GM12891 (cell line): ENCODE results near the gene SETD1B.

Experiments
- DNase-seq: peaks from one replicate; pipeline ENCODE4 v3.0.0; 2011; ENCODE audit warnings: low spot score; ENCODE audit not compliant: insufficient read length
- FAIRE-seq: peaks from 2 replicates; lab custom pipeline; 2011; peaks lifted over from hg19 to GRCh38; lab: Jason Lieb, UNC
- PAX5 ChIP-seq: IDR thresholded peaks from 2 replicates; pipeline ENCODE4 v1.6.1; 2011; ENCODE audit warnings: low read length, moderate library complexity, mild to moderate bottlenecking; ENCODE audit not compliant: insufficient read depth, severe bottlenecking
- POLR2A ChIP-seq: IDR thresholded peaks from 2 replicates; pipeline ENCODE4 v1.6.1; 2011; ENCODE audit warnings: low read depth, low read length, control low read depth
- POLR2AphosphoS5 ChIP-seq: IDR thresholded peaks from 2 replicates; pipeline ENCODE4 v1.6.1; 2011; ENCODE audit warnings: low read depth, low read length, control low read depth
- POU2F2 ChIP-seq: IDR thresholded peaks from 2 replicates; pipeline ENCODE4 v1.6.1; 2011; ENCODE audit warnings: low read depth, mild to moderate bottlenecking, control low read depth, low read length, moderate library complexity
- SPI1 ChIP-seq: IDR thresholded peaks from 2 replicates; pipeline ENCODE4 v1.6.1; 2011; ENCODE audit warnings: low read depth, low read length, control low read depth
- TAF1 ChIP-seq: IDR thresholded peaks from 2 replicates; pipeline ENCODE4 v1.6.1; 2011; ENCODE audit warnings: low read depth, low read length, control low read depth

Gene SETD1B

DNA sequence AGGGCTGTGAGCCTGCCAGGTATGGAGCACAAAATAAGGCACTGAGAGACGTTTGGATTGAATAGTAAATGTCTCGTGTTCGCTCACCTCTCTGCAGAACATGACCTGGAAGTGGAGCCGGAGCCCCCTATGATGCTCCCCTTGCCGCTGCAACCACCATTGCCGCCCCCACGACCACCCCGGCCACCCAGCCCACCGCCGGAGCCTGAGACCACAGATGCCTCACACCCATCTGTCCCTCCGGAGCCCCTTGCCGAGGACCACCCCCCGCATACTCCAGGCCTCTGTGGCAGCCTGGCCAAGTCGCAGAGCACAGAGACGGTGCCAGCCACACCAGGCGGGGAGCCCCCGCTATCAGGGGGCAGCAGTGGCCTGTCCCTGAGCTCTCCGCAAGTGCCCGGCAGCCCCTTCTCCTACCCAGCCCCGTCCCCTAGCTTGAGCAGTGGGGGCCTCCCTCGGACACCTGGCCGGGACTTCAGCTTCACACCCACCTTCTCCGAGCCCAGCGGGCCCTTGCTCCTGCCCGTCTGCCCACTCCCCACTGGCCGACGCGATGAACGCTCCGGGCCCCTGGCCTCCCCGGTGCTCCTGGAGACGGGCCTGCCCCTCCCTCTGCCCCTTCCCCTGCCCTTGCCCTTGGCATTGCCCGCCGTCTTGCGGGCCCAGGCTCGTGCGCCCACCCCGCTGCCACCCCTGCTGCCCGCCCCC lies 18.7 kb downstream of the SETD1B start:
- FAIRE-seq (no peak), DNase-seq (no peak)
- TF ChIP-seq POLR2AphosphoS5 (no peak), TAF1 (no peak), POU2F2 (no peak), SPI1 (no peak)

DNA sequence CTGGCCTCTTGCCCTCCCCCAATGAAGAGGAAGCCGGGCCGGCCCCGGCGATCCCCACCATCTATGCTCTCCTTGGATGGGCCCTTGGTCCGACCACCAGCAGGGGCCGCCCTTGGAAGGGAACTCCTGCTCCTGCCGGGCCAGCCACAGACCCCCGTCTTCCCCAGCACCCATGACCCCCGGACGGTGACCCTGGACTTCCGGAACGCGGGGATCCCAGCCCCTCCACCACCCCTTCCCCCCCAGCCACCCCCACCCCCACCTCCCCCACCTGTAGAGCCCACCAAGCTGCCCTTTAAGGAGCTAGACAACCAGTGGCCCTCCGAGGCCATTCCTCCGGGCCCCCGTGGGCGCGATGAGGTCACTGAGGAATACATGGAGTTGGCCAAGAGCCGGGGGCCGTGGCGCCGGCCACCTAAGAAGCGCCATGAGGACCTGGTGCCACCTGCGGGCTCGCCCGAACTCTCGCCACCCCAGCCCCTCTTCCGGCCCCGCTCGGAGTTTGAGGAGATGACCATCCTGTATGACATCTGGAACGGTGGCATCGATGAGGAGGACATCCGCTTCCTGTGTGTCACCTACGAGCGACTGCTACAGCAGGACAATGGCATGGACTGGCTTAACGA lies 19.4 kb downstream of the SETD1B start:
- DNase-seq = no peak
- no peak for FAIRE-seq
- no peak for TF ChIP-seq POLR2A
- no peak for TF ChIP-seq POLR2AphosphoS5
- TF ChIP-seq POU2F2 = no peak
- TF ChIP-seq TAF1 = no peak
- no peak for TF ChIP-seq SPI1
- TF ChIP-seq PAX5 = no peak

DNA sequence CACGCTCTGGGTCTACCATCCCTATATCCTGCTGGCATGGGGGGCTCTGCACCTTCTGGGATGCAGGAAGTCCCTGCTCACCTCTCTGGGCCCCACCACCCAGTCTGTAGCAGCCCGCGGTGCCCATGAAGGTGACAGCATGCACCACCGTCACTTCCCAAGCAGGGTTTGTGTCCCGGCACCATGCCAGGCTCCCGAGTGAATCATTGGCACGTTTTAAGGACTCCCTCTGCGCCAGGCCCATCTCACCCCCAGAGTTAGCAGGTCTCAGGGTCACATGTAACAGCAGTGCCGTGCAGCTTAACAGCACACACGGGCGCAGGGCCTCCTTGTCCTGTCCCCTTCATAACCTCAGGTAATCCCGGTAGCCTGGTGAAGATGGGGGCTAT lies 19.9 kb downstream of the SETD1B start:
- peak; percentile 75 for FAIRE-seq
- TF ChIP-seq POLR2AphosphoS5 (no peak), PAX5 (no peak), POU2F2 (no peak), TAF1 (no peak), SPI1 (no peak), POLR2A (no peak)
- DNase-seq = no peak

DNA sequence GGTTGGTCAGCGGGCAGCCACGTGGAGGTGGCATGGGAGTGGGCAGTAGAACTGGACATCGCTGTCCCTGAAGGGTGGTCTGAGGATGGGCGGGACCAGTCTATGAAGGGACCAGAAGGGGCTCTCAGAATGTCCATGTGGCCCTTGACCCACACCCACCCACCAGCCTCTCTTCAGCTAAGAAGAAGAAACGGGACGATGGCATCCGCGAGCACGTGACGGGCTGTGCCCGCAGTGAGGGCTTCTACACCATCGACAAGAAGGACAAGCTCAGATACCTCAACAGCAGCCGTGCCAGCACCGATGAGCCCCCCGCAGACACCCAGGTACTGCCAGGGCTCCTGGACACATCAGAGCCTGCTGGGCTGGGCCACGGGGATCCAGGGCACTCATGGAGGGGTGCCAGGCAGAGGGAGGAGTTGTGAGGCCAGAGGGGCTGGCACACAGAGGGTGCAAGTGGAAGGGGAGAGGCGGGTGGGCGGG lies 21.3 kb downstream of the SETD1B start:
- no peak for TF ChIP-seq SPI1
- TF ChIP-seq POU2F2 = no peak
- no peak for TF ChIP-seq PAX5
- no peak for TF ChIP-seq POLR2AphosphoS5
- no peak for TF ChIP-seq POLR2A
- no peak for TF ChIP-seq TAF1
- FAIRE-seq (no peak), DNase-seq (no peak)

DNA sequence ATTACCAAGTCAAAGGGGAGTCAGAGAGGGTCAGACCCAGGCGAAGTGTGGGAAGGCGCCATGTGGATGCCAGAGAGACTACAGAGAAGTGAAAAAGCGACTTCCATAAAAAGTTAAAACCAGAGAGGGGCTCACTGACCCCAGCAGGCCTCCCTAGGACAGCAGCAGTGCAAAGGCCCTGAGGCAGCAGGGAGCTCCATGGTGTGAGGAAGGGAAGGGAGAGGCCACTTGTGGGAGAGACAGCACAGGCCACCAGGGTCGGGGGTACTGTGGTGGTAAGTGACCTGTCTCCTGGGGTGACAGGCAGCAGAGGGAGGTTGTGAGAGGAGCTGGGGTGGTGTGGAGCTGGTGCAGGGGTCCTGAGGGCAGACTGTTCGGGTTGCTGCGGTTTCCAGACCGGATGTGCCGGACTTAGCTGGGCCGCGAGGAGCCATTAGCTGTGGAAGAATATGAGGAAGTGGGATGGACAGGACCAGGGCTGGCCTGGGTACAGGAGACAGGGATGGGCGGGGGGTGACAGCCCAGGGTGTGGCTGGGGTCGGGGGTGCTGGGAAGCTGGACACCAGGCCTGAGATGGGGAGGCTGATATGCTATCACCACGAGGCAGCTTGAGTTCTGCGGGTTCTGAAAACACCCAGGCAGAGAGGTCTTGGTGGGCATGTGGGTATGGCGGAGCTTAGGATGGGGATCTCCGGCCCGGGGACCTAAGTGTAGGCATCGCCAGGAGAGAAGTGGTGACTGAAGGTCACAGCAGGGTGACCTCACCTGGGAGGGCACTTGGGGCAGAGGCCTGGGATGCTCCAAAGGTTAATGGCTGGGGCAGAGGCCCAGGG lies 22.7 kb downstream of the SETD1B start:
- DNase-seq = no peak
- FAIRE-seq = no peak

DNA sequence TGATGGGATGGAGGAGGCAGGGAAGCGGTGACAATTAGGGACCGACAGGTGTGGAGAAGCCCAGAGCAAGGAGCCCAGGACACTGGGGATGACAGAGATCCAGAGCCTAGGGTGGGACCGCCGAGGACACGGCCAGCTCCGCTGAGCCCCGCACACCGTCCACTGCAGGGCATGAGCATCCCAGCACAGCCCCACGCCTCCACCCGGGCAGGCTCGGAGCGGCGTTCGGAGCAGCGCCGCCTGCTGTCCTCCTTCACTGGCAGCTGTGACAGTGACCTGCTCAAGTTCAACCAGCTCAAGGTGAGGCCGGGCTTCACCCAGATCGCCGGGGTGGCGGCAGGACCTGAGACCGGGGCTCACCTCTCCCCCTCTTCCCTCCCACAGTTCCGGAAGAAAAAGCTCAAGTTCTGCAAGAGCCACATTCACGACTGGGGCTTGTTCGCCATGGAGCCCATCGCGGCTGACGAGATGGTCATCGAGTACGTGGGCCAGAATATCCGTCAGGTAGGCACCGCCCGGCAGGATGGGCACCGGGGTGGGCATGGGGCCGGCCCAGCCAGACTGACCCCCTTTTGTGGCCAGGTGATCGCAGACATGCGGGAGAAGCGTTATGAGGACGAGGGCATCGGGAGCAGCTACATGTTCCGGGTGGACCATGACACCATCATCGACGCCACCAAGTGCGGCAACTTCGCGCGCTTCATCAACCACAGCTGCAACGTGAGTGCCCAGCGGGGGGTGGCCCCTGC lies 23.7 kb downstream of the SETD1B start:
- TF ChIP-seq POLR2A (no peak), PAX5 (no peak), POLR2AphosphoS5 (no peak), POU2F2 (no peak), TAF1 (no peak), SPI1 (no peak)
- no peak for DNase-seq
- no peak for FAIRE-seq

More for the DNA sequence above, 22.7 kb downstream of the SETD1B start:
- TF ChIP-seq TAF1 (no peak), POLR2A (no peak), PAX5 (no peak), SPI1 (no peak), POLR2AphosphoS5 (no peak), POU2F2 (no peak)

DNA sequence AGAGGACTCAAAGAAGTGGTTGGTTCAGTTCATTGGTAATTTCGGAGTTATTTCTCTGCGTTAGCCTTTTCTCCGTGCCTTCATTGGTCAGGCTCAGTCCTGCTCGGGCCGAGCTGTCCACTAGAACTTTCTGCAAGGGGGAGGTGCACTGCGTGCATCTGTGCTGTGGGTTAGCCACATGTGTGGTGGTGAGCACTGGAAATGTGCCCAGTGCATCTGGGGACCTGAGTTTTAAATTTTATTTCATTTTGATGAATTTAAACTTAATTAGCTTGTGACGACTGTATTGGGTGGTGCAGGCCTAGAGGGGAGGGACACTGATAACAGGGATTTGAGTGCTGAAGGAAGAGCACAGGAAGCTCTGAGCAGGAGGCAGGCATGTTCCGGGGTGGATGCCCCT lies 24.5 kb downstream of the SETD1B start:
- no peak for FAIRE-seq
- TF ChIP-seq PAX5 (no peak), POLR2AphosphoS5 (no peak), POLR2A (no peak), SPI1 (no peak), TAF1 (no peak), POU2F2 (no peak)
- DNase-seq = no peak

DNA sequence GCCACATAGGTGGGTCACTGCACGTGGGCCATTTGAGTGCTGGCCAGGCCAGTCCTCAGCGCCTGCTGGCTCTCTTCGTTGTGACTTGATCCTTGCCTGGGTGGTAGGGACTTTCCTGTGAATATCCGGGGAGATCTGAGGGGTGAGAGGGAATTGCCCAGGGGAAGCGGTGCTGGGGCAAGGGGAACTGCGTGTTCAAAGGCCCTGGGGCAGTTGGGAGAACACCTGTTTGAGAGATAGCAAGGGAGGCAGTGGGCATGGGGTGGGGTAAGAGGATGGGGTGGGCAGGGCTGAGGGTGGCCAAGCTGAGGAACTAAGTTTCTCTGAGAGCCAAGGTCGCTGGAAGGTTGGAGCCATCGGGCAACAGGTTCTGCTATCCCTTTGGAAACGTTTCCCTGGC lies 25.0 kb downstream of the SETD1B start:
- TF ChIP-seq POLR2AphosphoS5 (no peak), SPI1 (no peak), POLR2A (no peak), TAF1 (no peak), PAX5 (no peak), POU2F2 (no peak)
- DNase-seq = no peak
- FAIRE-seq = no peak

DNA sequence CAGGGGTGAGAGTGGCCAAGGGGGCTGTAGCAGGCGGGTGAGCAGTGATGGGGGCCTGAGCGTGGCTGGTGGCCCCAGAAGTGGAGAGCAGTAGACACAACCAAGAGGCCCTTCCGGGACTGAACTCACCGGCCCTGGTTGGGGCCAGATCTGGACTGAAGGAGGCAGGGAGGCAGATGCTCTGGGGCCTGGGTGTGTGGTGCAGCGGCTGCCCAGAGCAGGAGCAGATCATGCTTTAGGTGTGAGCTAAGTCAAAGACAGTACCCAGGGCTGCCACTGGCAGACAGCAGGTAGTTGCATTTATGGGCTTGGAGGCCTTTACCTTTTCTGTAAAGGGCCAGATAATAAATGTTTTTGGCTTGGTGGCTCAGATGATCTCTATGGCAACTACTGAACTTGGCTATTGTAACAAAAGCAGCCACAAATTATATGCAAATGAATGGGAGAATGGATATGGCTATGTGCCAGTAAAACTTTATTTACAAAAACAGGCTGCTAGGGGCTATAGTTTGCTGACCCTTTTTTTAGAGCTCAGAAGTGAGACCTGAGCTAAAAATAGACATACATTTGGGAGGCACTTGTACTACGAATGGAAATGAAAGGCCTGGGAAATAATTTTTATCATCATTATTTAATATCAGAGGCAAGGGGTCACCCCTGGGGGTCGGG lies 25.6 kb downstream of the SETD1B start:
- TF ChIP-seq TAF1 (no peak), PAX5 (no peak), POLR2AphosphoS5 (no peak), POLR2A (no peak), SPI1 (no peak), POU2F2 (no peak)
- no peak for FAIRE-seq
- no peak for DNase-seq
